Liver (tissue), 3 donors: ENCODE results near the gene COLEC11.

ENCODE experiments used
- EGR1 ChIP-seq, 2 donors: IDR thresholded peaks; 2 replicates each; pipeline ENCODE4 v1.6.1; 2016 to 2018; ENCODE audit warnings: antibody characterized with exemption in 2 of 2, low read depth in 2 of 2
- HNF4G ChIP-seq: IDR thresholded peaks from 2 replicates; pipeline ENCODE4 v1.6.1; 2016; ENCODE audit warnings: antibody characterized with exemption
- RAD21 ChIP-seq, 2 donors: IDR thresholded peaks; 2 replicates each; pipeline ENCODE4 v1.6.1; 2016; ENCODE audit warnings: antibody characterized with exemption in 2 of 2, mild to moderate bottlenecking in 2 of 2
- TAF1 ChIP-seq: conservative IDR thresholded peaks from 2 replicates; pipeline ENCODE4 v1.6.1; 2016; ENCODE audit warnings: antibody characterized with exemption, mild to moderate bottlenecking
- YY1 ChIP-seq: IDR thresholded peaks from 2 replicates; pipeline ENCODE4 v1.6.1; 2016; ENCODE audit warnings: antibody characterized with exemption, mild to moderate bottlenecking
- TF ChIP-seq, protein P1 (sequence below): fragments of 150-350 bp; IDR thresholded peaks from 2 replicates; pipeline ENCODE4 v1.5.1; 2017; ENCODE audit warnings: improper control_type of control experiment, low read depth, low read length; ENCODE audit not compliant: missing input control
- donor health status: healthy.
- donor health status: healthy.

DNA sequence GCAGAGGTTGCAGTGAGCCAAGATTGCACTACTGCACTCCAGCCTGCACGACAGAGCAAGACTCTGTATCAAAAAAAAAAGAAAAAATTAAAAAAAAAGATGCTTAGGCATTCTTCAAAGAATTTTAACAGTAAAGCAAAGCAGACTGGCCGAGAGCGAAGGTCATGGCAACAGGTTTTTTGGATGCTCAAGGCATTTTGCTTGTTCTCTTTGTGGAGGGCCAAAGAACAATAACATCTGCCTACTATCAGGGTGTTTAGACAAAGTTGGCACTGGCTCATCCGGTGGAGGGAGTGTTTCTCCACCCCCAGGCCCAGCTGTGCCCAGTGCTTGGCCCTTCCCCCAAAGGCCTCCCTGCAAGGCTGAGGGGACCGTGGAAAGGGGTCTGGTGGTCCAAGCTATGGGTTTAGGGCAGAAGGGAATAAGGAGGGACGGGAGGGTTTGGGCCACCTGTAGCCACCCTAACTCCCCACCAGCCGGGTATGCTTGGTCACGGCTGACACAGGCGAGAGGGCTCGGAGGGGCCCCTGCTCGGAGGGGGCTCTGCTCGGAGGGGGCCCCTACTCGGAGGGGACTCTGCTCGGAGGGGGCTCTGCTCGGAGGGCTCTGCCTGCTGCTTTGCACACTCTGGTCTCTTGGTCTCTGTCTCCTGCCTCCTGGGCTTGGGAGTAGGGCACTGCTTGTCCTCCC, 36.4 kb downstream of the COLEC11 start:
- TF ChIP-seq, protein P1, sequence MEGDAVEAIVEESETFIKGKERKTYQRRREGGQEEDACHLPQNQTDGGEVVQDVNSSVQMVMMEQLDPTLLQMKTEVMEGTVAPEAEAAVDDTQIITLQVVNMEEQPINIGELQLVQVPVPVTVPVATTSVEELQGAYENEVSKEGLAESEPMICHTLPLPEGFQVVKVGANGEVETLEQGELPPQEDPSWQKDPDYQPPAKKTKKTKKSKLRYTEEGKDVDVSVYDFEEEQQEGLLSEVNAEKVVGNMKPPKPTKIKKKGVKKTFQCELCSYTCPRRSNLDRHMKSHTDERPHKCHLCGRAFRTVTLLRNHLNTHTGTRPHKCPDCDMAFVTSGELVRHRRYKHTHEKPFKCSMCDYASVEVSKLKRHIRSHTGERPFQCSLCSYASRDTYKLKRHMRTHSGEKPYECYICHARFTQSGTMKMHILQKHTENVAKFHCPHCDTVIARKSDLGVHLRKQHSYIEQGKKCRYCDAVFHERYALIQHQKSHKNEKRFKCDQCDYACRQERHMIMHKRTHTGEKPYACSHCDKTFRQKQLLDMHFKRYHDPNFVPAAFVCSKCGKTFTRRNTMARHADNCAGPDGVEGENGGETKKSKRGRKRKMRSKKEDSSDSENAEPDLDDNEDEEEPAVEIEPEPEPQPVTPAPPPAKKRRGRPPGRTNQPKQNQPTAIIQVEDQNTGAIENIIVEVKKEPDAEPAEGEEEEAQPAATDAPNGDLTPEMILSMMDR: no peak
- TF ChIP-seq RAD21 (IDR thresholded peaks at IDR 0.05) (no peak), YY1 (no peak), TAF1 (no peak), EGR1 (IDR thresholded peaks at IDR 0.05; ENCODE audit: low read depth in 2 of 2) (no peak), HNF4G (no peak)
